Measurements from ENCODE around the gene P2RX7.

DNA sequence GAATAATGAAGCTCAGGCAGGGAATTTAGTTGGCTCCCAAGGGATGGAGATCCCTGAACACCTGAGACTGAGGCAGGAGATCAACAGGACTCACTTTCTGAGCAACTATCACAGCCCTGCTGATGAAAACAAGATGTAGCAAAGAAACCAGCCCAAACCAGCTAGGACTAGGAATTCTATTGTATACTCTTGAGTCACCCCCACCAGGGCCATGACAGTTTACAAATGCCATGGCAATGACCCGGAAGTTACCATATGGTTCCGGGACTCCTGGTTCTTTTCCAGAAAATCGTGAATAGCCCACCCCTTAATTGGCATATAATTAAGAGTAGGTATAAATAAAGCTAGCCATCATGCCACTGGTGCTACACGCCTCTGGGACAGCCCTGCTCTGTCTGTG is 47.6 kb upstream of the P2RX7 start:
- TF ChIP-seq TAF1 (IDR thresholded peaks at IDR 0.05; ENCODE audit: low read depth), result no peak
- TF ChIP-seq, protein P1, sequence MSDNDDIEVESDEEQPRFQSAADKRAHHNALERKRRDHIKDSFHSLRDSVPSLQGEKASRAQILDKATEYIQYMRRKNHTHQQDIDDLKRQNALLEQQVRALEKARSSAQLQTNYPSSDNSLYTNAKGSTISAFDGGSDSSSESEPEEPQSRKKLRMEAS (IDR thresholded peaks at IDR 0.05), result no peak
- TF ChIP-seq YY1 (IDR thresholded peaks at IDR 0.05; ENCODE audit: low read depth), result no peak
- no peak for TF ChIP-seq CREB1 (IDR thresholded peaks at IDR 0.05; ENCODE audit: low read depth)
- TF ChIP-seq RAD21 (IDR thresholded peaks at IDR 0.05; ENCODE audit: low read depth), result no peak
- no peak for TF ChIP-seq FOXM1 (IDR thresholded peaks at IDR 0.05; ENCODE audit: borderline replicate concordance, low read depth)
- TF ChIP-seq EP300 (IDR thresholded peaks at IDR 0.05; ENCODE audit: borderline replicate concordance), result no peak
- TF ChIP-seq, protein P2, sequence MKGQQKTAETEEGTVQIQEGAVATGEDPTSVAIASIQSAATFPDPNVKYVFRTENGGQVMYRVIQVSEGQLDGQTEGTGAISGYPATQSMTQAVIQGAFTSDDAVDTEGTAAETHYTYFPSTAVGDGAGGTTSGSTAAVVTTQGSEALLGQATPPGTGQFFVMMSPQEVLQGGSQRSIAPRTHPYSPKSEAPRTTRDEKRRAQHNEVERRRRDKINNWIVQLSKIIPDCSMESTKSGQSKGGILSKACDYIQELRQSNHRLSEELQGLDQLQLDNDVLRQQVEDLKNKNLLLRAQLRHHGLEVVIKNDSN (IDR thresholded peaks at IDR 0.05), result no peak
- no peak for TF ChIP-seq ZBTB7A (IDR thresholded peaks at IDR 0.05; ENCODE audit: low read depth)
- no peak for TF ChIP-seq TEAD4 (IDR thresholded peaks at IDR 0.05)
- TF ChIP-seq EGR1 (IDR thresholded peaks at IDR 0.05), result no peak
